Measurements from ENCODE around the gene RAP1GAP. TPM values are rescaled to one million over a fixed set of nuclear protein-coding genes. Genes with fewer than 3 reads are reported as not detected.

The RAP1GAP gene
- not detected in 2 replicates for total RNA-seq

GRCh38 chr1:21669258-21670058, at the start of gene RAP1GAP:
Gene RAP1GAP, minus strand, starts transcription at chr1:21669357. Its CDS starts 49,325 bp downstream, at chr1:21620032.

Other genes with a start within 250 kb of the RAP1GAP start
- gene NBPF3, start 229.2 kb downstream of the RAP1GAP start, total RNA-seq, result 17.7 and 20.3 TPM in 2 replicates
- gene ALPL, start 159.9 kb downstream of the RAP1GAP start, total RNA-seq, result 7.2 and 7.4 TPM in 2 replicates
- gene USP48, start 113.8 kb upstream of the RAP1GAP start, total RNA-seq, result 13.1 and 16.8 TPM in 2 replicates
- gene LDLRAD2, start 142.9 kb upstream of the RAP1GAP start, total RNA-seq, result under 0.01 TPM in 2 replicates